Neural crest cell (in vitro differentiated cells): ENCODE measurements around the gene ACACB. TPM values are rescaled to one million over a fixed set of nuclear protein-coding genes. Genes with fewer than 3 reads are reported as not detected.

ENCODE experiments used
- DNase-seq: peaks from one replicate; pipeline ENCODE4 v3.0.0; 2021; ENCODE audit warnings: low read depth, mixed read lengths, low spot score
- H3K27ac Mint-ChIP-seq: one replicate; pipeline ENCODE4 v1.8.0; 2021; ENCODE audit warnings: mild to moderate bottlenecking, mixed read lengths; ENCODE audit not compliant: unreplicated experiment
- H3K27me3 Mint-ChIP-seq: 2 replicates; pipeline ENCODE4 v1.8.0; 2021; ENCODE audit warnings: low read depth, mild to moderate bottlenecking, mixed read lengths
- H3K36me3 Mint-ChIP-seq: 2 replicates; pipeline ENCODE4 v1.8.0; 2021; ENCODE audit warnings: low read depth, mild to moderate bottlenecking, mixed read lengths
- H3K4me1 Mint-ChIP-seq: 2 replicates; pipeline ENCODE4 v1.8.0; 2021; ENCODE audit warnings: mixed read lengths
- H3K4me3 Mint-ChIP-seq: one replicate; pipeline ENCODE4 v1.8.0; 2021; ENCODE audit warnings: mild to moderate bottlenecking, mixed read lengths
- H3K9me3 Mint-ChIP-seq: 2 replicates; pipeline ENCODE4 v1.8.0; 2021; ENCODE audit warnings: mixed read lengths
- total RNA-seq: library from RNA; stranded (reverse); gene quantifications from 2 replicates; pipeline ENCODE4 v1.2.1, GENCODE V29; 2021
- TF ChIP-seq, protein P1 (sequence below): fragments of 200-600 bp; sonication (generic); conservative IDR thresholded peaks from 2 replicates; pipeline ENCODE4 v1.5.0; 2021; ENCODE audit warnings: antibody characterized with exemption, mild to moderate bottlenecking

The ACACB gene
- total RNA-seq, 1 donor from 2014 or later = 15.9 TPM

DNA sequence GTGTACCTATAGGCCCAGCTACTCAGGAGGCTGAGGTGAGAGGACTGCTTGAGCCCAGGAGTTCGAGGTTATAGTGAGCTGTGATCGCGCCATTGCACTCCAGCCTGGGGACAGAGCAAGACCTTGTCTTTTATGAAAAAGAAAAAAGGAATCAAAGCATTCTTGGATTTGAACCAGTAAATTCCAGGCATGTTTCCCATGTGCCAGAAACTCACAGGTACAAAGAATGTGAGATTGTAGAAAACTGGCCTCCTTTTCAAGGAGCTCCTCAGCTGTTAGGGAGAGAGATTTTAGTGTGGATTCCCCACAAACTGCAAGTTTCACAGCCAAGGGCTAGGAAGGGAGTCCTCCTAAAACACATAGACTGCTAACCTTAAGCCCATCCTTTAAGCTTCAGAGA is 97.7 kb downstream of the ACACB start:
- H3K27ac Mint-ChIP-seq = no peak overlapping the region
- no peaks in the 10 kb centered on the region for H3K27me3 Mint-ChIP-seq
- H3K36me3 Mint-ChIP-seq = peaks cover 6% of the 10 kb centered on the region
- DNase-seq = no peak
- H3K4me1 Mint-ChIP-seq = no peaks in the 10 kb centered on the region
- H3K9me3 Mint-ChIP-seq = no peaks in the 10 kb centered on the region
- H3K4me3 Mint-ChIP-seq = no peak overlapping the region
- TF ChIP-seq, protein P1, sequence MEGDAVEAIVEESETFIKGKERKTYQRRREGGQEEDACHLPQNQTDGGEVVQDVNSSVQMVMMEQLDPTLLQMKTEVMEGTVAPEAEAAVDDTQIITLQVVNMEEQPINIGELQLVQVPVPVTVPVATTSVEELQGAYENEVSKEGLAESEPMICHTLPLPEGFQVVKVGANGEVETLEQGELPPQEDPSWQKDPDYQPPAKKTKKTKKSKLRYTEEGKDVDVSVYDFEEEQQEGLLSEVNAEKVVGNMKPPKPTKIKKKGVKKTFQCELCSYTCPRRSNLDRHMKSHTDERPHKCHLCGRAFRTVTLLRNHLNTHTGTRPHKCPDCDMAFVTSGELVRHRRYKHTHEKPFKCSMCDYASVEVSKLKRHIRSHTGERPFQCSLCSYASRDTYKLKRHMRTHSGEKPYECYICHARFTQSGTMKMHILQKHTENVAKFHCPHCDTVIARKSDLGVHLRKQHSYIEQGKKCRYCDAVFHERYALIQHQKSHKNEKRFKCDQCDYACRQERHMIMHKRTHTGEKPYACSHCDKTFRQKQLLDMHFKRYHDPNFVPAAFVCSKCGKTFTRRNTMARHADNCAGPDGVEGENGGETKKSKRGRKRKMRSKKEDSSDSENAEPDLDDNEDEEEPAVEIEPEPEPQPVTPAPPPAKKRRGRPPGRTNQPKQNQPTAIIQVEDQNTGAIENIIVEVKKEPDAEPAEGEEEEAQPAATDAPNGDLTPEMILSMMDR = no peak

GRCh38 chr12:109218996-109219395 is 102.6 kb downstream of the ACACB start:
- H3K27me3 Mint-ChIP-seq = no peaks in the 10 kb centered on the region

DNA sequence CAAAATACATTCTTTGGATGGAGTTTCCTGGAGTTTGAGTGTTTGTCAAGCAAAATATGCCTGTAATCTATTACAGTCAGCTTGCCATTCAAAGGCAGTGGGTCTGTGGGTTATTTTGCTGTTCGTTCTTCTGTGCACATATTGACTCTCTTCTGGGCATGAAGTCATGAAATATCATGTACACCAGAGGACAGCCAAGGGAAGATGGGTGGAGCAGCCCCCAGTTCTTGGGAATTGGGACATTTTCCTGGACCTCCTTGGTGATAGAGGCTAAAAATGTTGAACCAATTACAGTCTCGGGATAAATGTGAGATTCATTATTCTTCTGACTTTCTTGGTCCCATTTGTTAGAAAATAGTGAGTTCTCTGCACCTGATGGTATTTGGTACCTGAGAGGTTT is 103.6 kb downstream of the ACACB start:
- Mint-ChIP-seq H3K9me3 (no peaks in the 10 kb centered on the region), H3K27ac (no peak overlapping the region), H3K36me3 (no peaks in the 10 kb centered on the region), H3K4me1 (no peaks in the 10 kb centered on the region), H3K4me3 (no peak overlapping the region), H3K27me3 (no peaks in the 10 kb centered on the region)
- TF ChIP-seq, protein P1 = no peak
- no peak for DNase-seq

More at GRCh38 chr12:109218996-109219395, 102.6 kb downstream of the ACACB start:
- H3K4me1 Mint-ChIP-seq = no peaks in the 10 kb centered on the region
- H3K27ac Mint-ChIP-seq = no peak overlapping the region
- H3K36me3 Mint-ChIP-seq = no peaks in the 10 kb centered on the region
- no peak overlapping the region for H3K4me3 Mint-ChIP-seq
- no peak for DNase-seq
- TF ChIP-seq, protein P1 = no peak
- H3K9me3 Mint-ChIP-seq = no peaks in the 10 kb centered on the region

DNA sequence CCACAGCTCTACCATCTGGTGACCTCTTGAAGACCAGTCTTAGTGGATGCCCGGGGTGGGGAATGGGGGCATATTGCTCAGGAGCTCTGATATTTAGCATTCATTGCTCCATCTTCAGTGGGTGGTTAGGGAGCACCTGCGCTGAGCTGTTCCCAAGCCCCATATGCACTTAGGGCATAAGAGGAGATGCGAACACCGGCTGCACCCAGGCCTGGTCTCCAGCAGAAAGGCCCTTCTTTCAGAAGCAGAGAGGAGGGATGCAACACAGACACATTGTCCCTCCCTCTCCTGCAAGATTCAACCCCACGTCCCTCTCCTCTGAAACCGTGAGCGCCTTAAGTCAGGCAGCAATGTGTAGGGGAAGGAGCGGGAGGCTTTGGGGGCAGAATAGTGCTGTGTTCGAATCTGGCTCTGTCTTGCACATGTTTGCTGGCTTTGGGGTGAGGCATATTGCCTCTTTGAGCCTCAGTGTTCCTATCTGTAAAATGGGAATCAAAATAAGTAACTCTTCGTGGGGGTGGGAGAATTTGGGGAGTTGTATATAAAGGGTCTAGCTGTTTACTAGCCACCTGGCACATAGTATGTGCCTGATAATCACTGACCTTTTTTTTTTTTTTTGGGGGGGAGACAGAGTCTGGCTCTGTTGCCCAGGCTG is 105.0 kb downstream of the ACACB start:
- Mint-ChIP-seq H3K4me3 (no peak overlapping the region), H3K36me3 (no peaks in the 10 kb centered on the region), H3K27ac (no peak overlapping the region), H3K9me3 (no peaks in the 10 kb centered on the region), H3K27me3 (no peaks in the 10 kb centered on the region), H3K4me1 (no peaks in the 10 kb centered on the region)
- TF ChIP-seq, protein P1 = no peak
- no peak for DNase-seq

- Mint-ChIP-seq H3K4me1 (no peaks in the 10 kb centered on the region), H3K27ac (peak overlapping the region; percentile 24), H3K27me3 (no peaks in the 10 kb centered on the region), H3K9me3 (no peaks in the 10 kb centered on the region), H3K36me3 (no peaks in the 10 kb centered on the region), H3K4me3 (no peak overlapping the region)
- no peak for DNase-seq
- TF ChIP-seq, protein P1 = no peak
Measured at GRCh38 chr12:109222062-109222461, 105.7 kb downstream of the ACACB start.
